Activated T-cell treated with anti-CD3 and anti-CD28 coated beads for 24 hours (primary cell): ENCODE results near the gene TAC3.
"Not testable (repeated sequence)": the region's sequence is repeated elsewhere in the genome, so short reads cannot be mapped to it uniquely, and the experiment has no call there.

ENCODE experiments used
- DNase-seq: peaks from one replicate; pipeline ENCODE4 v3.0.0-alpha.2; 2020; ENCODE audit warnings: low read depth

Gene TAC3

GRCh38 chr12:57003395-57003794 lies 12.9 kb downstream of the TAC3 start:
- no peak for DNase-seq

GRCh38 chr12:57001448-57001906 lies 14.9 kb downstream of the TAC3 start:
- peak; percentile 59 for DNase-seq

- no peak for DNase-seq
Measured at GRCh38 chr12:57000393-57000792, 15.9 kb downstream of the TAC3 start.

- no peak for DNase-seq
Measured at GRCh38 chr12:56999456-56999855, 16.9 kb downstream of the TAC3 start.

- peak; percentile 32 for DNase-seq
Measured at GRCh38 chr12:56998981-56999380, 17.3 kb downstream of the TAC3 start.

- no peak for DNase-seq
Measured at GRCh38 chr12:56998316-56998715, 18.0 kb downstream of the TAC3 start.

GRCh38 chr12:56996793-56997545 lies 19.4 kb downstream of the TAC3 start:
- no peak for DNase-seq

- no peak for DNase-seq
Measured at GRCh38 chr12:56995930-56996496, 20.3 kb downstream of the TAC3 start.

- DNase-seq = no peak
Measured at GRCh38 chr12:56995201-56995929, 21.0 kb downstream of the TAC3 start.

GRCh38 chr12:56994231-56994746 lies 22.0 kb downstream of the TAC3 start:
- no peak for DNase-seq

- DNase-seq = no peak
Measured at GRCh38 chr12:56993346-56993745, 23.0 kb downstream of the TAC3 start.

- no peak for DNase-seq
Measured at GRCh38 chr12:56991319-56992246, 24.7 kb downstream of the TAC3 start.

GRCh38 chr12:56990648-56991318 lies 25.5 kb downstream of the TAC3 start:
- no peak for DNase-seq

GRCh38 chr12:56989861-56990610 lies 26.3 kb downstream of the TAC3 start:
- no peak for DNase-seq

GRCh38 chr12:56988207-56988739 lies 28.1 kb downstream of the TAC3 start:
- DNase-seq = no peak

- peak; percentile 62 for DNase-seq
Measured at GRCh38 chr12:56987551-56988053, 28.7 kb downstream of the TAC3 start.

GRCh38 chr12:56987011-56987410 lies 29.3 kb downstream of the TAC3 start:
- DNase-seq = no peak

- not testable (repeated sequence) for DNase-seq
Measured at GRCh38 chr12:56985714-56986113, 30.6 kb downstream of the TAC3 start.

- no peak for DNase-seq
Measured at GRCh38 chr12:56983386-56983785, 32.9 kb downstream of the TAC3 start.
